GM19099 (cell line): ENCODE results near the gene DDO.

Experiments used
- POLR2A ChIP-seq: IDR thresholded peaks from 3 replicates; pipeline ENCODE4 v1.6.1; 2011; ENCODE audit warnings: low read depth; ENCODE audit not compliant: insufficient read length; ENCODE audit errors: extremely low read depth

Gene DDO, protein sequence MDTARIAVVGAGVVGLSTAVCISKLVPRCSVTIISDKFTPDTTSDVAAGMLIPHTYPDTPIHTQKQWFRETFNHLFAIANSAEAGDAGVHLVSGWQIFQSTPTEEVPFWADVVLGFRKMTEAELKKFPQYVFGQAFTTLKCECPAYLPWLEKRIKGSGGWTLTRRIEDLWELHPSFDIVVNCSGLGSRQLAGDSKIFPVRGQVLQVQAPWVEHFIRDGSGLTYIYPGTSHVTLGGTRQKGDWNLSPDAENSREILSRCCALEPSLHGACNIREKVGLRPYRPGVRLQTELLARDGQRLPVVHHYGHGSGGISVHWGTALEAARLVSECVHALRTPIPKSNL

DNA sequence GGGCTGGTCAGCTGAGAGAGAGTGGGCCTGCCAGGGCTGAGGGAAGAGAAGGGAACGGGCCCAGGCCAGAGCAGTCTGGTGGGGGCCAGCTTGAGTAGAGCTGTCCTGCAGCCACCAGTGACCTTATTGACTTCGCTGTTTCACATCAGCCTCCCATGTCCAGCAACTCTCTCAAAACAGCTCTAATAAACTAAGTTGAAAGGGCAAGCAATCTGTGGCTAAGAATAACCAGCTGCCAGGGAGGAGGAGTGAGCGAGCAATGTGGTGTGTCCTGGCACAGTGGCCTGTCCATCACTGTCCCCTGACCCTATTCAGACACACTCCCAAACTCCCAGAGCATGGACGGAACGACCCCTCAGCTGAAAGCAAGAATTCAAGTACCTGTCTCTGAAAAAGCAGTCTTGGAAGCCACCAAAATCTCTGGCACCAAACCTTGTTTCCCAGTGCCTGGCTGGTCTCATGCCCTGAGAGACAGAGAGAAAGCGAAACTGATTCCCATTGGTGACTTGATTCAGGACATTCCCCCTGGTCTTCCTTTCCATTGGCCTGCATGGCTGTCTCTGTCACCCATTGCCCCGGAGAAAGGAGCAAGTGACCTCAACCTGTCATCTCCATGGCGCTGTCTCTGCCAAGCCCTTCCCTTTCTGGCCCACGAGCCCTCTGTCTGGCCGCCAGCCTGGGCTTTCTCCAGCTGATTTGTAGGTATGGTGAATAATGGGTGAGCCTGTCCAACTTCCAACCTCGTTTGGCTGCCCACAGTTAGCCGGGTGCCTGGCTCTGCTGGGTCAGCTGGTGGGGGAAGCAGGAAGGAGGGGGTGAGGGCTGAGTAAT lies at the start of gene DDO:
TSS of gene DDO (minus strand) at position 490 of the 831 bp plus-strand sequence. CDS start 2,113 bp downstream, outside the sequence.
- no peak for TF ChIP-seq POLR2A

DNA sequence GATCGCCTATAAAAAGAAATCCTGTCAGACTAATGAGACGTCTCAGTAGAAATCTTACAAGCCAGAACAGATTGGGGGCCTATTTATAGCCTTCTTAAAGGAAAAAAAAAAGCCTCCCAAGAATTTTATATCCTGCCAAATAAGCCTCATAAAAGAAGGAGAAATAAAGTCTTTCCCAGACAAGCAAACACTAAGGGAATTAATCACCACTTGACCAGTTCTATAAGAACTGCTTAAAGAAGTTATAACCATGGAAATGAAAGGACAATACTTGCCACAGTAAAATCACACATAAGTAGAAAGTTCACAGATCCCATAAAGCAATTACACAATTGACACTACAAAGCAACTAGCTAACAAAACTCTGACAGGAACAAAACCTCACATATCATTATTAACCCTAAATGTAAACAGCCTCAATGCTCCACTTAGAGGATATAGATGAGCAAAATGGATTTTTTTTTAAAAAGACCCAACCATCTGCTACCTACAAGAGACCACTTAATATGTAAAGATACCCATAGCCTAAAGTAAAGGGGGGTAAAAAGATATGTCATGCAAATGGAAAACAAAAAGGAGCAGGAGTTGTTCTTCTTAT lies 47.6 kb upstream of the DDO start:
- no peak for TF ChIP-seq POLR2A

DNA sequence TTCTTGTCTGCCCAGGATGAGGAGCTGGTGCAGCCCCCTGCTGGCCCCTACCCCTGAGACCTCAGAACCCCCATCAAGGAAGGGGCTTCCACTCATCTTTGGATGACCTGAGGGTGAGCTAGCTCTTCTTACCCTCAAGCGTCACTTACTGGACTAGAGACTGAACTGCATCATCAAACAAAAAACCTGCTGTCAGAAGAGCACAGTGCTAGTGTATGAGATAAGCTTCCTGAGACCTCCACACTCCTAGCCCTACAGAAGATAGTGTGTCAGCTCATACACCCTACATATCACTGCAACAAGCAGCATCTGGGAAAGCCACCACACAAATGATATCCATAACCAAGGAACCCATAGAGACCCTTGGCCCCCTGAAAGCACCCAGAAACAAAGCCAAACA lies 46.0 kb upstream of the DDO start:
- TF ChIP-seq POLR2A = no peak

DNA sequence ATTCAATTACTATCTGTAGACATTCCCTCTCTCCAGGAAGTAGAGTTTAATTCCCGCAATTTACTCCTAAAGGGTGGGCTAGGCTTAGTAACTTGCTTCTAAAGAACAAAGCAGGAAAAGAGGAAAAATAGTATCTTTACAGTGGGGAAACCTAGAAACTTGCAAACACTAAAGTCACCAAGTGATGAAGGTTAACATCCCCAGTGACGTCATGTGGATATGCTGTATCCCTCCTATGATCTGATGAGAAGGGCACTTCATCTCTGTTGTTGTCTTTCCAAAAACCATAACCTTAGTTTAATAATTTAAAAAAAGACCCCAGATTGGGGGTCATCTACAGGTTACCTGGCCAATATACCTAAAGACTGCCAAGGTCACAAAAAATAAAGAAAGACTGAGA lies 43.8 kb upstream of the DDO start:
- TF ChIP-seq POLR2A = no peak

DNA sequence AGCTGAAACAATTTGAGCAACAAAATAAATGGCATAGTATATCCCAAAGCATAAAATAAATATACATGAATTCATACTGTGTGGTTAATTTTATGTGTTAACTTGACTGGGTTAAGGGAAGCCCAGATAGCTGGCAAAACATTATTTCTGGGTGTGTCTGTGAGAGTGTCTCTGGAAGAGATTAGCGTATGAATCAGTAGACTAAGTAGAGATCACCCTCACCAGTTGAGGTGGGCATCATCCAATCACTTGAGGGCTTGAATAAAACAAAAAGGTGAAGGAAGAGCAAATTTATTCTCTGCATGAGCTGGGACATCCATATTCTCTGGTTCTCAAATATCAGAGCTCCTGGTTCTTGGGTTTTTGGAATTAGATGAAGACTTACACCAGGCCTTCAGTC lies 43.1 kb upstream of the DDO start:
- no peak for TF ChIP-seq POLR2A

DNA sequence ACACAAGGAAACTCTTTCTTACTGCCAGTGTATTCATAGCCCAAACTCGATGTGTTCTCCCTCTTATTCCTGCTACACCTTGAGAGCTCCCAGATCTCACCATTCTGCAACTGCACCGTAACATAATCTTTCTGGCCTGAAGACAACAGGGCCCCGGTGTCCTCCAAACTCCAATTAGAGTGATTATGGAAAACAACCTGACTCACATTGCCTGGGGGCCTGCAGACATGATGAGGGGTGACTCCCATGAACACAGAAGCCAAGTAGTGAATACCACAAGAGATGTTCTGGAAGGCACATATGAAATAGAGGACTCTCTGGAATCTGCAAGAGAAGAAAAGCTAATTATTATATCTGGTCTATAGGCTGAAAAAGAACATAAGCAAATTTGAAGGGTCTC lies 41.3 kb upstream of the DDO start:
- no peak for TF ChIP-seq POLR2A

DNA sequence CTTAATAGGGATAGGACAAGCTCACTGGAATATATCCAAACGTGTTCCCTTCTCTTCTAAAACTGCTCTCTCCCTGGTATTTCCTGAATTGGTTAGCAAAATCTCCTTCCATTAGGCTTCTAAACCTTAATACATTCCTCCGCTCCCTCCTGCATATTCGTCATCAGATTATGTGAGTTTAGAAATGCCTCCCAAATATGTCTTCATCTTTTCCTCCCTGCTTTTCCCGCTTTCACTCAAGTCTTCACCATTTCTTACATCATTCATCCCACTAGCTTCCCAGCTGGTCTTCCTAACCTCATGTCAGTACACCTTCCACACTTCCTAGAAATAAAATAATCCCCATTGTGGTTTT lies 34.1 kb upstream of the DDO start:
- no peak for TF ChIP-seq POLR2A

DNA sequence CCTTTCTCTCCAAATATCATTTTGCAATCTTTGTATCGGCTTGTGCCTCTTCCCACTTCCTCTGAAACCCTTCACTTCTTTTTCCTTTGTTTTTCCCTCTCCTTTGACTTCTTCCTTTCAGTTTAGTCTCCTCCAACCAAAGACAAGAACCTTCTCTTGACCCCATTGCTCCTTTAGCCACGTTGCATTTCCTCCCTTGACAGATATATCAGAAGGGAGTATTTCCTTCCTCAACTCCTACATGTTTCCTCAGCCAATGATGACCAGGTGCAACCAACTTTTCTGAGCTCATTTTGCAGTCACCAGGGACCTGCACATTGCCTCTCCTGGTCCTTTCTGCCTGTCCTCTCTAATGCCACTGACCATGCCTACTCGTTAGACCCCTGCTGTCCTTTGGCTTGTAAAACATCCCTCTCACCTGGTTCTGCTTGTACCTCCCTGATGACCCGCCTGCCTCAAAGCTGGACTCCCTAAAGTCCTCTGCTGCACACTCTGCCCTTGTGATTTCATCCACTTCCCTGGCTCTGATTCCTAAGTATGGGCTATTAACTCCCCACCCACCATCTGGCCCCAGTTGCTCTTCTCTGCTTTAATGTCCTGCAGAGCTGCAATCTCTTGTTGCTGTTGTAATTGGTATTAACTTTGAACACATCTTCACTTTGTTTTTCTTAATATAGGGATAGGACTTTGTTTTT lies 33.6 kb upstream of the DDO start:
- TF ChIP-seq POLR2A = no peak

DNA sequence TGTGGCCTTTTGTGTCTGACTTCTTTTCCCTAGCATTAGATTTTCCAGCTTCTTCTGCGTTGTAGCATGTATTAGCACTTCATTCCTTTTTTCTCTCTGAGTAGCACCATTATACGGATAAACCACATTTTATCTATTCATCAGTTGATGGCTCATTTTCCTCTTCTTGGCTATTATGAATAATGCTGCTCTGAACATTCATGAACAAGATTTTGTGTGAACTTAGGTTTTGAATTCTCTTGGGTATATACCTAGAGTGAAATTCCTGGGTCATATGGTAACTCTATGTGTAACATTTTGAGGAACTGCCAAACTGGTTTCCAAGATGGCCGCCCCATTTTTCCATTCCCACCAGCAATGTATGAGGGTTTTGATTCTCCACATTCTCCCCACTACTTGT lies 32.4 kb upstream of the DDO start:
- no peak for TF ChIP-seq POLR2A

DNA sequence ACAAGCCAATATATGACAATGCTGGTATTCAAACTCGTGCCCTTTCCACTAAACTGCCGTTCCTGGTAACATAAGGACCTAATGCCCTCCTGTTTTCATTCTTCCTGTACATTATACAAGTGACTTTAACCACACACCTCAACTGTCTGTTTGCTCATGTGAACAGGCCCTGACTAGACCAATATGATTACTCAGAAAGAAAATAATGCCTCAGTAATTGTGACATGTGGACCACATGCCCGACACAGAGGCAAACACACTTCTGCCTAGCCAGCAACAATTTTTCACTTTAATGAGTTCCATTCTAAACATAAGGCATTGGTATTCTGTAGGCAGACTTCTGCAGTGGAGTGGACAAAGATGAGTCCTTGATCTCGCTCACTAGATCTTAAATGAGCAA lies 31.0 kb upstream of the DDO start:
- no peak for TF ChIP-seq POLR2A

DNA sequence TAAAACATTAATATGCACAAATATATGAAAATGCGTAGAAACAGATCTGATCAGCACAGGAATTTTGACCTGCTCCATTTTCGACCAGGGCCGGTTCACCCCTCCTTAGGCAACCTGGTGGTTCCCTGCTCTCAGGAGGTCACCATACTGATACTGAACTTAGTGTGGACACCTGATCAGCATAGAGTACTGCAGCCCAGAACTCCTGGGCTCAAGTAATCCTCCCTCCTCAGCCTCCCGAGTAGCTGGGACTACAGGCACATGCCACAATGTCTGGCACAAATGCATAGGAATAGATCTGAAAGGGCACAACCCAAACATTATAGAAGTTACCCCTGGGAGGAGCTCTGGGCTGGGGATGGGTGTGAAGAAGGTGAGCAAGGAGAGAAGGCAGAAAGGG lies 24.7 kb upstream of the DDO start:
- TF ChIP-seq POLR2A = no peak

DNA sequence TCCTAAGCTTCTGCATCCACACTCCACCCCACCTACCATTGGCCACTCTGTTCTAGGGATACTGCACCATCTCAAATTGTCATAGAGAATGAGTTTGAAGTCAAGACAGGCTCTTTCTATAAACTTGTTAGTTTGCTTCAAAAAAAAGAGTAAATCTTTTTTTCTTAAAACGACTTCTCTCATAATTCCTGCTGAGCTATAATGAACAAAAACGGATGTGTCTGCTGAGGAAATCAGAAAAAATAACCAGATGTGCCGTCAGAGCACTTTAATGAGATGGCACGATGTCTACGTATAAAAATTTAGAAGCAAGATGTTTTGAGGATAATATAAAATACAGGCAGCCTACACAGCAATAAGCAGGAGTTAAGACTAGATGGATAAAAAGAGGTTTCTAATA lies 24.0 kb upstream of the DDO start:
- no peak for TF ChIP-seq POLR2A

DNA sequence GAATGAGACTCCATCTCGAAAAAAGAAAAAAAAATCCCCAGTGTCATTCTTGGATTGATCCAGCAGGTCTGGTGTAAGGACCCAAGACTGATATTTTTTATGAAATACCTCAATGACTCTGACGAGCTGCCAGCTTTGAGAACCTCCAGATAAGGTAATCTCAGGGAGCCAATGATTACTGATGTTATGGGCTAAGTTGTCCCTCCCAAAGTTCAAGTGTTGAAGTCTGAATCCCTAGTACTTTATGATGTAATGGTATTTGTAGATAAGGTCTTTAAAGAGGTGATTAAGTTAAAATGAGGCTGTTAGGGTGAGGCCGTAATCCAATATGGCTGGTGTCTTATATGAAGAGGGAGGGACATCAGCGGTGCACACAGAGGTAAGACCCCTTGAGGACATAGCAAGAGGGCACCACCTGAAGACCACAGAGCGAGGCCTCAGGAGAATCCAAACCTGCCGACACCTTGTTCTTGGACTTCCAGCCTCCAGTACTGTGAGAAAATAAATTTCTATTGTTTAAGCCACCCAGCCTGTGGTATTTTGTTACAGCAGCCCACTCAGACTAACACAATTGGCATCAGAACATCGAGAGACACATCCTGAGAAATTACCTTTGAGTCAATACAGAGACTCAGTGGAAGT lies 19.7 kb upstream of the DDO start:
- TF ChIP-seq POLR2A = no peak

DNA sequence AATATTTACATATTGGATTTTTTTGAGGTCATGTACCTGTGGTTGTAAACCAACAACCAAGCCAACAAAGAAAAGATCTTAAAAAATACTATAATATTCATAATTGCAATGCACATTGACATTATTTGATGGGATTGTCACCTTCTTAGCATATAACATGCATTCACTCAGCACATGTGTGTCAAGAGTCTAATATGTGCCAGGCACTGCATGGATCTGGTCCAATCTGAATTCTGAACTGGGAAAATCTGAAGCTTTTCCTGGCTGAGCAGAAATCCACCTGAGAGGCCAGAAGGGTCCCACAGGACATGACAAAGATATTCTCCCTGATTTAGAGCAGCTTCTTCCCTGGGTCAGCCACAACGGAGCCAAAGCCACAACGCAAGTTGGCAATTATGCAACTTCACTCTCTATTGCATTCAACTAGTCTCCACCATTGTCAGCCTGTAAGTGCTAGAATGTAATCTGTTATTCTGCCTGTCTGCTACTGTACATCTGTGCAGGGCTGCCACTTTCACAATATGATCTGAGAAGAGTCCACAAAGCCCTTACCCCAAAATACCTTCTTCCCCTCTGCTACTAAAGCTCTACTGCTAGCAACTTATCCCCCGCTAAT lies 17.0 kb upstream of the DDO start:
- TF ChIP-seq POLR2A = no peak
